K562 (cell line): Measurements from ENCODE around the gene USHBP1. TPM values are rescaled to one million over a fixed set of nuclear protein-coding genes. Genes with fewer than 3 reads are reported as not detected.

Experiments used
- COPS2 ChIP-seq: fragments of 450-650 bp; conservative IDR thresholded peaks from 2 replicates; pipeline ENCODE4 v1.6.1; 2016; ENCODE audit warnings: mild to moderate bottlenecking, moderate library complexity
- ELF1 ChIP-seq: fragments of 200-800 bp; sonication (Bioruptor generic); IDR thresholded peaks from 2 replicates; pipeline ENCODE4 v1.6.1; 2016; ENCODE audit warnings: missing genetic modification characterization, missing compliant biosample characterization
- ETV5 ChIP-seq: sonication (generic); formaldehyde crosslinking; IDR thresholded peaks from 2 replicates; pipeline ENCODE4 v1.4.0; 2020; ENCODE audit warnings: low read depth, mild to moderate bottlenecking, missing genetic modification reagents
- FOSL1 ChIP-seq: fragments of 200-800 bp; sonication (Bioruptor generic); conservative IDR thresholded peaks from 2 replicates; pipeline ENCODE4 v1.6.1; 2016; ENCODE audit warnings: missing genetic modification characterization, missing compliant biosample characterization
- FOXA3 ChIP-seq, 2 experiments: fragments of 450-650 bp in 1 of 2; sonication (generic) in 1 of 2; formaldehyde crosslinking; IDR thresholded peaks in 1 of 2; conservative IDR thresholded peaks in 1 of 2; 2 replicates each; pipeline versions ENCODE4 v1.4.0 to v1.8.0; 2020 to 2022; ENCODE audit warnings: mild to moderate bottlenecking in 2 of 2, missing genetic modification reagents in 1 of 2
- HMG20A ChIP-seq: fragments of 450-650 bp; formaldehyde crosslinking; conservative IDR thresholded peaks from 2 replicates; pipeline ENCODE4 v1.4.0; 2020; ENCODE audit warnings: mild to moderate bottlenecking, mixed read lengths
- NBN ChIP-seq: fragments of 450-650 bp; IDR thresholded peaks from 2 replicates; pipeline ENCODE4 v1.6.1; 2016; ENCODE audit warnings: low read depth, mild to moderate bottlenecking
- PCBP2 ChIP-seq: fragments of 200-400 bp; formaldehyde crosslinking; IDR thresholded peaks from 2 replicates; pipeline ENCODE4 v1.6.1; 2018; ENCODE audit warnings: low read length, low read depth, mild to moderate bottlenecking, moderate library complexity; ENCODE audit not compliant: poor library complexity, severe bottlenecking
- POLR2A ChIP-seq: fragments of 450-650 bp; conservative IDR thresholded peaks from 2 replicates; pipeline ENCODE4 v1.6.1; 2016
- PTBP1 ChIP-seq: fragments of 200-400 bp; formaldehyde crosslinking; IDR thresholded peaks from 2 replicates; pipeline ENCODE4 v1.6.1; 2017; ENCODE audit warnings: low read depth, low read length
- RBFOX2 ChIP-seq: fragments of 200-400 bp; formaldehyde crosslinking; IDR thresholded peaks from 2 replicates; pipeline ENCODE4 v1.6.1; 2017; ENCODE audit warnings: low read depth, mild to moderate bottlenecking, low read length, moderate library complexity
- RBM25 ChIP-seq: fragments of 200-400 bp; formaldehyde crosslinking; IDR thresholded peaks from 2 replicates; pipeline ENCODE4 v1.6.1; 2018; ENCODE audit warnings: low read length, low read depth, moderate library complexity; ENCODE audit not compliant: severe bottlenecking
- RFX5 ChIP-seq: IDR thresholded peaks from 2 replicates; pipeline ENCODE4 v1.6.1; 2011; ENCODE audit warnings: low read depth, mild to moderate bottlenecking, improper control_type of control experiment, low read length
- ZNF146 ChIP-seq: IDR thresholded peaks from one replicate; pipeline ENCODE4 v1.6.1; 2018; ENCODE audit warnings: missing compliant biosample characterization; ENCODE audit not compliant: unreplicated experiment
- polyA plus RNA-seq, 8 experiments: library from polyadenylated mRNA; depleted of rRNA in 4 of 8; stranded (reverse) in 5 of 8; unstranded in 3 of 8; fragments of >200 nt; fragmentation: Nextera tagmentation in 2 of 8; fragmentation: Illumina TruSeq in 1 of 8; extraction: Ambion mirVana in 2 of 8; extraction: Trizol in 1 of 8; gene quantifications; 2 replicates each; pipeline versions ENCODE4 v1.2.1 to v1.2.3, GENCODE V29; 2011 to 2014; ENCODE audit warnings: inconsistent platforms in 1 of 8, missing spikeins in 1 of 8
- total RNA-seq, 7 experiments: library from RNA; depleted of rRNA in 6 of 7; stranded (reverse); fragments of >200 nt in 6 of 7; fragmentation: Illumina TruSeq in 2 of 7; extraction: Trizol in 2 of 7; gene quantifications; 2 replicates each; pipeline versions ENCODE4 v1.2.1 to v1.2.3, GENCODE V29; 2011 to 2021; ENCODE audit warnings: low replicate concordance in 1 of 7
- TF ChIP-seq, protein P1 (sequence below): fragments of 450-650 bp; formaldehyde crosslinking; IDR thresholded peaks from 2 replicates; pipeline ENCODE4 v1.4.0; 2020; ENCODE audit warnings: mild to moderate bottlenecking, moderate library complexity
- TF ChIP-seq, protein P2 (sequence below): fragments of 450-650 bp; formaldehyde crosslinking; IDR thresholded peaks from 2 replicates; pipeline ENCODE4 v1.4.0; 2020; ENCODE audit warnings: mild to moderate bottlenecking
- TF ChIP-seq, protein P3 (sequence below): fragments of 450-650 bp; formaldehyde crosslinking; IDR thresholded peaks from 2 replicates; pipeline ENCODE4 v1.4.0; 2020; ENCODE audit warnings: mild to moderate bottlenecking, mixed read lengths
- TF ChIP-seq, protein P4 (sequence below): fragments of 450-650 bp; formaldehyde crosslinking; IDR thresholded peaks from 2 replicates; pipeline ENCODE4 v1.4.0; 2020; ENCODE audit warnings: mild to moderate bottlenecking, moderate library complexity
- TF ChIP-seq, protein P5 (sequence below): sonication (generic); formaldehyde crosslinking; IDR thresholded peaks from 2 replicates; pipeline ENCODE4 v1.8.0; 2022; ENCODE audit warnings: missing genetic modification reagents, mild to moderate bottlenecking, borderline replicate concordance

USHBP1 gene
- total and polyA plus RNA-seq, 9 of the 15 experiments (the other 6 are each of a cell fraction or from before 2014, with no cell fraction given), result 0.03 to 0.10 (median 0.05) TPM; not detected in 5

DNA sequence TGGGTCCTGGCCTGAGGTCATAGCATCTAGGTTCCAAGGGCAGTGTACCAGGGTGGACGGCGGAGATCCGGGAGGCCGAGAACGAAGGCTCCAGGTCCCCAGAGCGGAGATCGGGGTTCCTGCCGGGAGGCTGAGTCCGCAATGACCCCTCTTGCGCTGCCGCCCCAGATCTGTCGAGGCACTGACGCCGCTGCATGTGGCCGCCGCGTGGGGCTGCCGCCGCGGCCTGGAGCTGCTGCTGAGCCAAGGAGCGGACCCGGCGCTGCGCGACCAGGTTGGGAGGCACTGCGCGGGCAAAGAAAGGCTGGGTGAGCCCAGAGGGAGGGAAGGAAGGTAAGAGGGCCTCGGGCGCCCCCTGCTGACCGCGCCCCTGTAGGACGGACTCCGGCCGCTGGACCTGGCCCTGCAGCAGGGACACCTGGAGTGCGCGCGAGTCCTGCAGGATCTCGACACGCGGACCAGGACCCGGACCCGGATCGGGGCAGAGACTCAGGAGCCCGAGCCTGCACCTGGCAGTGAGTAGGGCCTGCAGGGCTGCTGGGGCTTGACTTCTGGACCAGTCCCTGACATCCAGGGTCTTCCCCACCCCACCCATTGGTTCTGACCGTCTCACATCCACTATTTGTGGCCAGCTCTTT lies 18.1 kb upstream of the USHBP1 start (continued):
- TF ChIP-seq, protein P1, sequence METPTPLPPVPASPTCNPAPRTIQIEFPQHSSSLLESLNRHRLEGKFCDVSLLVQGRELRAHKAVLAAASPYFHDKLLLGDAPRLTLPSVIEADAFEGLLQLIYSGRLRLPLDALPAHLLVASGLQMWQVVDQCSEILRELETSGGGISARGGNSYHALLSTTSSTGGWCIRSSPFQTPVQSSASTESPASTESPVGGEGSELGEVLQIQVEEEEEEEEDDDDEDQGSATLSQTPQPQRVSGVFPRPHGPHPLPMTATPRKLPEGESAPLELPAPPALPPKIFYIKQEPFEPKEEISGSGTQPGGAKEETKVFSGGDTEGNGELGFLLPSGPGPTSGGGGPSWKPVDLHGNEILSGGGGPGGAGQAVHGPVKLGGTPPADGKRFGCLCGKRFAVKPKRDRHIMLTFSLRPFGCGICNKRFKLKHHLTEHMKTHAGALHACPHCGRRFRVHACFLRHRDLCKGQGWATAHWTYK (CRISPR knock-in tag), result no peak
- TF ChIP-seq ETV5 (CRISPR knock-in tag), result peak; percentile 54
- 0 out of 2 replicates have a peak, but pooled peaks have one; percentile 32 for TF ChIP-seq POLR2A
- TF ChIP-seq RBM25, result peak; percentile 19
- TF ChIP-seq, protein P2, sequence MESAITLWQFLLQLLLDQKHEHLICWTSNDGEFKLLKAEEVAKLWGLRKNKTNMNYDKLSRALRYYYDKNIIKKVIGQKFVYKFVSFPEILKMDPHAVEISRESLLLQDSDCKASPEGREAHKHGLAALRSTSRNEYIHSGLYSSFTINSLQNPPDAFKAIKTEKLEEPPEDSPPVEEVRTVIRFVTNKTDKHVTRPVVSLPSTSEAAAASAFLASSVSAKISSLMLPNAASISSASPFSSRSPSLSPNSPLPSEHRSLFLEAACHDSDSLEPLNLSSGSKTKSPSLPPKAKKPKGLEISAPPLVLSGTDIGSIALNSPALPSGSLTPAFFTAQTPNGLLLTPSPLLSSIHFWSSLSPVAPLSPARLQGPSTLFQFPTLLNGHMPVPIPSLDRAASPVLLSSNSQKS (CRISPR knock-in tag), result no peak
- TF ChIP-seq PCBP2, result no peak
- TF ChIP-seq, protein P3, sequence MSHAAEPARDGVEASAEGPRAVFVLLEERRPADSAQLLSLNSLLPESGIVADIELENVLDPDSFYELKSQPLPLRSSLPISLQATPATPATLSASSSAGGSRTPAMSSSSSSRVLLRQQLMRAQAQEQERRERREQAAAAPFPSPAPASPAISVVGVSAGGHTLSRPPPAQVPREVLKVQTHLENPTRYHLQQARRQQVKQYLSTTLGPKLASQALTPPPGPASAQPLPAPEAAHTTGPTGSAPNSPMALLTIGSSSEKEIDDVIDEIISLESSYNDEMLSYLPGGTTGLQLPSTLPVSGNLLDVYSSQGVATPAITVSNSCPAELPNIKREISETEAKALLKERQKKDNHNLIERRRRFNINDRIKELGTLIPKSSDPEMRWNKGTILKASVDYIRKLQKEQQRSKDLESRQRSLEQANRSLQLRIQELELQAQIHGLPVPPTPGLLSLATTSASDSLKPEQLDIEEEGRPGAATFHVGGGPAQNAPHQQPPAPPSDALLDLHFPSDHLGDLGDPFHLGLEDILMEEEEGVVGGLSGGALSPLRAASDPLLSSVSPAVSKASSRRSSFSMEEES (CRISPR knock-in tag), result no peak
- no peak for TF ChIP-seq ELF1 (tag)
- TF ChIP-seq COPS2, result no peak
- no peak for TF ChIP-seq HMG20A (CRISPR knock-in tag)
- TF ChIP-seq, protein P4, sequence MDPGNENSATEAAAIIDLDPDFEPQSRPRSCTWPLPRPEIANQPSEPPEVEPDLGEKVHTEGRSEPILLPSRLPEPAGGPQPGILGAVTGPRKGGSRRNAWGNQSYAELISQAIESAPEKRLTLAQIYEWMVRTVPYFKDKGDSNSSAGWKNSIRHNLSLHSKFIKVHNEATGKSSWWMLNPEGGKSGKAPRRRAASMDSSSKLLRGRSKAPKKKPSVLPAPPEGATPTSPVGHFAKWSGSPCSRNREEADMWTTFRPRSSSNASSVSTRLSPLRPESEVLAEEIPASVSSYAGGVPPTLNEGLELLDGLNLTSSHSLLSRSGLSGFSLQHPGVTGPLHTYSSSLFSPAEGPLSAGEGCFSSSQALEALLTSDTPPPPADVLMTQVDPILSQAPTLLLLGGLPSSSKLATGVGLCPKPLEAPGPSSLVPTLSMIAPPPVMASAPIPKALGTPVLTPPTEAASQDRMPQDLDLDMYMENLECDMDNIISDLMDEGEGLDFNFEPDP (CRISPR knock-in tag), result no peak
- TF ChIP-seq FOXA3 (CRISPR knock-in tag; conservative IDR thresholded peaks at IDR 0.05 in 1 of 2, IDR thresholded peaks at IDR 0.05 in 1 of 2), result no peak
- peak; percentile 78 for TF ChIP-seq RBFOX2
- no peak for TF ChIP-seq ZNF146 (CRISPR knock-in tag)
- TF ChIP-seq RFX5, result no peak
- TF ChIP-seq, protein P5, sequence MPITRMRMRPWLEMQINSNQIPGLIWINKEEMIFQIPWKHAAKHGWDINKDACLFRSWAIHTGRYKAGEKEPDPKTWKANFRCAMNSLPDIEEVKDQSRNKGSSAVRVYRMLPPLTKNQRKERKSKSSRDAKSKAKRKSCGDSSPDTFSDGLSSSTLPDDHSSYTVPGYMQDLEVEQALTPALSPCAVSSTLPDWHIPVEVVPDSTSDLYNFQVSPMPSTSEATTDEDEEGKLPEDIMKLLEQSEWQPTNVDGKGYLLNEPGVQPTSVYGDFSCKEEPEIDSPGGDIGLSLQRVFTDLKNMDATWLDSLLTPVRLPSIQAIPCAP (CRISPR knock-in tag), result no peak
- no peak for TF ChIP-seq NBN
- TF ChIP-seq FOSL1 (tag), result no peak
- no peak; the same call in 1 of the 2 replicates for TF ChIP-seq PTBP1
